Stomach (tissue), 4 donors: Measurements from ENCODE around the gene FBXW7.

Experiments
- EP300 ChIP-seq: sonication (generic); formaldehyde crosslinking; IDR thresholded peaks from one replicate; pipeline ENCODE4 v1.6.1; 2017; ENCODE audit warnings: antibody characterized with exemption
- POLR2A ChIP-seq, 4 donors: fragments of 450-650 bp; IDR thresholded peaks; one replicate each; pipeline ENCODE4 v1.6.1; 2016; ENCODE audit warnings: antibody characterized with exemption in 4 of 4, control low read depth in 2 of 4, mild to moderate bottlenecking in 1 of 4, moderate library complexity in 1 of 4
- POLR2AphosphoS5 ChIP-seq, 3 donors: sonication (generic); formaldehyde crosslinking; IDR thresholded peaks; one replicate each; pipeline ENCODE4 v1.6.1; 2016; ENCODE audit warnings: antibody characterized with exemption in 3 of 3
- TF ChIP-seq, protein P1 (sequence below), 7 experiments: fragments of 450-650 bp in 4 of 7; fragments of 200-600 bp in 3 of 7; sonication (generic) in 3 of 7; IDR thresholded peaks; one replicate each; pipeline ENCODE4 v1.5.1; 2016 to 2019; ENCODE audit warnings: antibody characterized with exemption in 7 of 7, control low read depth in 2 of 7, mild to moderate bottlenecking in 1 of 7

DNA sequence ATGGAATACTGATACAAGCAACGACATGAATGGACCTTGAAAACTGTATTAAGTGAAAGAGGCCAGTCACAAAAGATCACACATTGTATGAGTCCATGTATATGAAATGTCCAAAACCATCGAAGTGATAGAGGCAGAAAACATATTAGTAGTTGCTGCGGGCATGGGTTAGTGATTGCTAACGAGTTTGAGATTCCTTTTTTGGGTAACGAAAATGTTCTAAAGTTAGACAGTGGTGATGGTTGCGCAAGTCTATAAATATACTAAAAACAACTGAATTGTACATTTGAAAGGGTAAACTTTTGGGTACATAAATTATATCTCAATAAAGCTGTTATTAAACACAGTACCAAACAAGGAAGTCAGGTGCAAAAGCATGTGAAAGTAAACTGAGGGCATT lies 234.5 kb downstream of the FBXW7 start:
- TF ChIP-seq POLR2AphosphoS5 (IDR thresholded peaks at IDR 0.05), result no peak
- TF ChIP-seq, protein P1, sequence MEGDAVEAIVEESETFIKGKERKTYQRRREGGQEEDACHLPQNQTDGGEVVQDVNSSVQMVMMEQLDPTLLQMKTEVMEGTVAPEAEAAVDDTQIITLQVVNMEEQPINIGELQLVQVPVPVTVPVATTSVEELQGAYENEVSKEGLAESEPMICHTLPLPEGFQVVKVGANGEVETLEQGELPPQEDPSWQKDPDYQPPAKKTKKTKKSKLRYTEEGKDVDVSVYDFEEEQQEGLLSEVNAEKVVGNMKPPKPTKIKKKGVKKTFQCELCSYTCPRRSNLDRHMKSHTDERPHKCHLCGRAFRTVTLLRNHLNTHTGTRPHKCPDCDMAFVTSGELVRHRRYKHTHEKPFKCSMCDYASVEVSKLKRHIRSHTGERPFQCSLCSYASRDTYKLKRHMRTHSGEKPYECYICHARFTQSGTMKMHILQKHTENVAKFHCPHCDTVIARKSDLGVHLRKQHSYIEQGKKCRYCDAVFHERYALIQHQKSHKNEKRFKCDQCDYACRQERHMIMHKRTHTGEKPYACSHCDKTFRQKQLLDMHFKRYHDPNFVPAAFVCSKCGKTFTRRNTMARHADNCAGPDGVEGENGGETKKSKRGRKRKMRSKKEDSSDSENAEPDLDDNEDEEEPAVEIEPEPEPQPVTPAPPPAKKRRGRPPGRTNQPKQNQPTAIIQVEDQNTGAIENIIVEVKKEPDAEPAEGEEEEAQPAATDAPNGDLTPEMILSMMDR (IDR thresholded peaks at IDR 0.05), result no peak
- no peak for TF ChIP-seq POLR2A (IDR thresholded peaks at IDR 0.05)
- no peak for TF ChIP-seq EP300
